ENCODE measurements around the gene ADK. TPM values are rescaled to one million over a fixed set of nuclear protein-coding genes. Genes with fewer than 3 reads are reported as not detected.

ADK gene
- total and polyA plus RNA-seq, 2 donors from 2014 or later, result 33.0 to 38.3 TPM

DNA sequence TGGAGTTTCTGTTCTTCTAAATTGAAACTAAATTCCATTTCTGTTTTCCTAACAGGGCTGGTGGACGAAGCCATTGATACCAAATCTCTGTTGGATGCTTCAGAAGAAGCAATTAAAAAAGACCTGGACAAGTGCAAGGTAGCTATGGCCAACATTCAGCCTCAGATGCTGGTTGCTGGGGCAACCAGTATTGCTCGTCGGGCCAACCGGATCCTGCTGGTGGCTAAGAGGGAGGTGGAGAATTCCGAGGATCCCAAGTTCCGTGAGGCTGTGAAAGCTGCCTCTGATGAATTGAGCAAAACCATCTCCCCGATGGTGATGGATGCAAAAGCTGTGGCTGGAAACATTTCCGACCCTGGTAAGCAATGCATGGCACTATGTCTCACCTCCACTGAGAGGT is 46.0 kb upstream of the ADK start:
- FAIRE-seq (no peak), DNase-seq (no peak)
- TF ChIP-seq CTCF (IDR thresholded peaks at IDR 0.05; ENCODE audit: borderline replicate concordance, extremely low read depth, insufficient read depth), result no peak
- Histone ChIP-seq H3K4me1 (ENCODE audit: control insufficient read depth in 2 of 3, insufficient read depth in 2 of 3, low read depth in 1 of 3, low read length in 3 of 3) (no peaks in the 10 kb centered on the region), H3K27ac (ENCODE audit: low read depth in 2 of 2, low read length in 2 of 2) (no peak overlapping the region), H3K9ac (ENCODE audit: low read length in 3 of 3) (no peak overlapping the region), H3K4me3 (ENCODE audit: low read length in 3 of 3) (no peak overlapping the region), H3K9me3 (ENCODE audit: control insufficient read depth in 2 of 3, insufficient read depth in 1 of 3, low read length in 3 of 3) (no peaks in the 10 kb centered on the region), H3K36me3 (ENCODE audit: control insufficient read depth in 2 of 3, insufficient read depth in 3 of 3, low read length in 3 of 3) (peaks cover 7 to 48% (median 28%) of the 10 kb centered on the region in 3 donors), H3K27me3 (ENCODE audit: control insufficient read depth, insufficient read depth, low read length) (no peaks in the 10 kb centered on the region)
- intact Hi-C loops (cut with DNase I), result no loop called here

DNA sequence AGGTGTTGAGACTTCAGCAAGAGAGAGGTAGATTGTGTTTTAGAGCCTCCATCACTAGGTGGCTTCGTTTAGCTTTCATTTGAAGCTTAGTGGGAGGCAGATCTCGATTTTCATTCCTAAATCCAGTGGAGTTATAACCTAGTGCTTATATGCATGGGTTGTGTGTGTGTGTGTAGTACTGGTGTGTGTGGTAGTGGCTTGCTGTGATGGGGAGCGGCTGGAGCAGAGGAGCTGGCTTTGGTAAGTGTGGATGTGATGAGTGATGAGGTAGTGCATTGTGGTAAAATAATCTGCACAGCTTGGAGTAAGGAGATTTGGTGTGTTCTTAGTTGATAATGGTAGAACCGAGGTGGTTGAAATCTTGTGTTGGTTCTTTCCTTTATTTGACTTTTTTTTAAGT is 43.6 kb upstream of the ADK start:
- no peak for FAIRE-seq
- TF ChIP-seq CTCF (IDR thresholded peaks at IDR 0.05; ENCODE audit: borderline replicate concordance, extremely low read depth, insufficient read depth), result no peak
- Histone ChIP-seq H3K4me3 (ENCODE audit: low read length in 3 of 3) (no peak overlapping the region), H3K9ac (ENCODE audit: low read length in 3 of 3) (no peak overlapping the region), H3K27ac (ENCODE audit: low read depth in 2 of 2, low read length in 2 of 2) (no peak overlapping the region), H3K27me3 (ENCODE audit: control insufficient read depth, insufficient read depth, low read length) (no peaks in the 10 kb centered on the region), H3K9me3 (ENCODE audit: control insufficient read depth in 2 of 3, insufficient read depth in 1 of 3, low read length in 3 of 3) (no peaks in the 10 kb centered on the region), H3K4me1 (ENCODE audit: control insufficient read depth in 2 of 3, insufficient read depth in 2 of 3, low read depth in 1 of 3, low read length in 3 of 3) (no peaks in the 10 kb centered on the region), H3K36me3 (ENCODE audit: control insufficient read depth in 2 of 3, insufficient read depth in 3 of 3, low read length in 3 of 3) (peaks cover 7 to 68% (median 40%) of the 10 kb centered on the region in 3 donors)
- no peak for DNase-seq
- intact Hi-C loops (cut with DNase I), result no loop called here

DNA sequence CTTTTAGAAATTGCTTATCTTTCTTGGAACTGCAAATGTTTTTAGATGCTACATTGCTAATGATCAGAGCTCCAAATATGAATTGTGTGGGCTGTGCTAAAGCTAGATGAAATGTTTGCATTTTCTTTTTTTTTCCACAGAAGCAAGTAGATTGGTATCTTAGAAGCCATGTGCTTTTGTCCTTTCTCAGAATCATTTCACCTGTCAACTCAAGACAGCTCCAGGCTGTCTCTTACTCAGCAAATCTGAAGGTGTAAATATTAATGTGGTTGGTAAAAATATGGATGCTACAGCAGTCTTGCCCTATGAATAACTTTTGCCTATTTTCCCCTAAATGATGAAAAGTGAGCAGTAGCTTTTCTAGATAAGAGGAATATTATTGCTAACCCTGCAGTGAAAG is 41.6 kb upstream of the ADK start:
- H3K4me3 ChIP-seq (ENCODE audit: low read length in 3 of 3), result no peak overlapping the region
- FAIRE-seq (no peak), DNase-seq (no peak)
- no peak overlapping the region for H3K9ac ChIP-seq (ENCODE audit: low read length in 3 of 3)
- H3K27me3 ChIP-seq (ENCODE audit: control insufficient read depth, insufficient read depth, low read length), result no peaks in the 10 kb centered on the region
- H3K27ac ChIP-seq (ENCODE audit: low read depth in 2 of 2, low read length in 2 of 2), result no peak overlapping the region
- peaks cover 0 to 3% (median 0%) of the 10 kb centered on the region in 3 donors for H3K4me1 ChIP-seq (ENCODE audit: control insufficient read depth in 2 of 3, insufficient read depth in 2 of 3, low read depth in 1 of 3, low read length in 3 of 3)
- no peaks in the 10 kb centered on the region for H3K9me3 ChIP-seq (ENCODE audit: control insufficient read depth in 2 of 3, insufficient read depth in 1 of 3, low read length in 3 of 3)
- intact Hi-C loops (cut with DNase I), result no loop called here
- no peak for TF ChIP-seq CTCF (IDR thresholded peaks at IDR 0.05; ENCODE audit: borderline replicate concordance, extremely low read depth, insufficient read depth)
- peaks cover 3 to 65% (median 47%) of the 10 kb centered on the region in 3 donors for H3K36me3 ChIP-seq (ENCODE audit: control insufficient read depth in 2 of 3, insufficient read depth in 3 of 3, low read length in 3 of 3)

DNA sequence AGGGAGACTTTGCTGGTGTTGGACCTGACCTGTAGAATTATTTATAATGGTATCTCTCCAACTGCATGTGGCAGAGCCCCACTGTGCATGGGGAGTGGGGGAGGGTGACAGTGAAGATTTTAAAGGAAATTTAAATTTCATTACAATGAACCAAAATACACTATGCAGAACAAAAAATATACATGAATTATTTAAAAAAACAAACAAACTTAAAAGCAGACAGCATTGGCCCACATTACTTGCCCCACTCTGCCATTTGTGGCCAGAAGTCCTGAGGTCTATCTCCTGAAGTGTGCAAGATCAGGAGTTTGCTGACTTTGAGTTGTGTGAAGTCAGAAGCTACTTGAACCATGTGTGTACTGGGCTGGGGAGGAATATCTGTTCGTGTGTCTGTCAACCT is 40.9 kb upstream of the ADK start:
- no peak overlapping the region for H3K4me3 ChIP-seq (ENCODE audit: low read length in 3 of 3)
- TF ChIP-seq CTCF (IDR thresholded peaks at IDR 0.05; ENCODE audit: borderline replicate concordance, extremely low read depth, insufficient read depth), result no peak
- H3K9ac ChIP-seq (ENCODE audit: low read length in 3 of 3), result no peak overlapping the region
- H3K27ac ChIP-seq (ENCODE audit: low read depth in 2 of 2, low read length in 2 of 2), result no peak overlapping the region
- DNase-seq (no peak), FAIRE-seq (no peak)
- intact Hi-C loops (cut with DNase I), result no loop called here
- no peaks in the 10 kb centered on the region for H3K27me3 ChIP-seq (ENCODE audit: control insufficient read depth, insufficient read depth, low read length)
- H3K4me1 ChIP-seq (ENCODE audit: control insufficient read depth in 2 of 3, insufficient read depth in 2 of 3, low read depth in 1 of 3, low read length in 3 of 3), result peaks cover 0 to 3% (median 0%) of the 10 kb centered on the region in 3 donors
- H3K9me3 ChIP-seq (ENCODE audit: control insufficient read depth in 2 of 3, insufficient read depth in 1 of 3, low read length in 3 of 3), result no peaks in the 10 kb centered on the region
- H3K36me3 ChIP-seq (ENCODE audit: control insufficient read depth in 2 of 3, insufficient read depth in 3 of 3, low read length in 3 of 3), result peaks cover 7 to 65% (median 46%) of the 10 kb centered on the region in 3 donors
